Measurements from ENCODE around the gene FBXO39. TPM values are rescaled to one million over a fixed set of nuclear protein-coding genes. Genes with fewer than 3 reads are reported as not detected.
A peak's percentile ranks its signal among the peaks of the same experiment; 100 is the strongest.
"Not testable (repeated sequence)": the region's sequence is repeated elsewhere in the genome, so short reads cannot be mapped to it uniquely, and the experiment has no call there.

Gene FBXO39
- polyA plus RNA-seq (ENCODE audit: insufficient read length in 10 of 10) = under 1 TPM in 8 of 10 donors, not detected in 2; 0.12 to 0.54 (median 0.19) TPM
- long read RNA-seq, donor 1 = 0 reads
- long read RNA-seq, donor 2 = 0 reads
- long read RNA-seq, donor 3 = 0 reads
- long read RNA-seq, donor 4 = 0 reads
- long read RNA-seq, donor 5 = 0 reads
- long read RNA-seq, donor 6 = 0 reads
- long read RNA-seq, donor 7 = 0 reads
- long read RNA-seq, donor 8 = 0 reads
- long read RNA-seq, donor 9 = 0 reads

DNA sequence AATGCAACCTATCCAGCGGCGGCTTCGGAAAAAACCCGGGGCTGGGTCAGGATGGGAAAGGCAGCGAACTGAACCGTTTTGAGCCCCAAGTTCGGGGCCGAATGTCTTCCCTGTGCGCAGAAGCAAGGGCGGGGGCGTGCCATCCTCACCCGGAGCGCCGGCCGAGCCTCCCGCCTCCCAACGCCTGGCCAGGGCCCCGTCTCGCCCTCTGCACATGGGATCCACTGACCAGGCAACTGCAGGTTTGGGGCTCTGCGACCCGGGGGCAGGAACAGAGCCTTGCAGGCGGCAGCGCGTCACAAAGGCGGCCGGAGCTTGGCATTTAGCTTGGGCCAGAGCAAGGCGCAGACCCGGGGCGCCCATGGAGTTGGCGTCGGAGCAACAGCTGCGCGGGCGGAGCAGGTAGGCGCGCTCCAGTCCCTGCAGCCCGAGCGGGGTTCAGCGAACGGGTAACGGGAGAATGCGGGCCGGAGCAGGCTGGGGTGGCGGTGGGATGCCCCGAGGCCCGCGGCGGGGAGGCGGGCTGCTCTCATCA, at the start of gene FBXO39:
FBXO39 (plus strand) TSS at position 345 of the 535 bp plus-strand sequence. CDS start 3,654 bp downstream, outside the sequence.
- no peak for DNase-seq

DNA sequence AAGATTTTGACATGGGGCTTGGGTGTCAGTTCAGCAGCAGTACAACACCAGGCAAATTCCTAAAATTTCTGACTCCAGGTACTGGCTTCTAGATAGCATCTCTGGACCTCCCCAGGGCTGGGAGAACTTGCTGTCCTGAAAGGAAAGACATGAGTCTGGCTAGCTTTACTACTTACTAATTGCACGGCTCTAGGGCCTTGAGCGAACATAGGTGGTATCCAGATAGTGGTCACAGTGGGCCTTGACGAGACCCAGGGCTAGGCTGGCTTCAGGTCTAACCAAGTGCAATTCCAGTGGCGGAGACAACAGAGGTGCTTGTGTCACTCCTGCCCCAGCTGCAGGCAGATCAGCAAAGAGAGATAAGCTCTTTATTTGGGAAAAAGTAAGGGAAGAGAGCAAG, 46.5 kb upstream of the FBXO39 start:
- no peak for DNase-seq

GRCh38 chr17:6746665-6747064, 29.4 kb upstream of the FBXO39 start:
- DNase-seq = not testable (repeated sequence)

DNA sequence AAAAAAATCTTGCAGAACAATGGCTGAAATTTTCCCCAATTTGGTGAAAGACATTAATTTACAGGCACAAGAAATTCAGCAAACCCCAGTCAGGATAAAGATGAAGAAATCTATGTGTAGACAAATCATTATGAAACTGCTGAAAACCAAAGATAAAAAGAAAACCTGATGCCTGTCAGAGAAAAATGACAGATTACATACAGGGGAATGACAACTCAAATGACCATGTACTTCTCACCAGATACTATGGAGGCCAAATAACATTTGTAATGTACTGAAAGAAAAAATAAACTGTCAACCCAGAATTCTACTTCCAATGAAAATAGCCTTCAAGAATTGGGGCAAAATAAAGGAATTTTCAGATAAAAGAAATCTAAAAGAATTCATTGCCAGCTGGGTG, 27.4 kb upstream of the FBXO39 start:
- DNase-seq = no peak

DNA sequence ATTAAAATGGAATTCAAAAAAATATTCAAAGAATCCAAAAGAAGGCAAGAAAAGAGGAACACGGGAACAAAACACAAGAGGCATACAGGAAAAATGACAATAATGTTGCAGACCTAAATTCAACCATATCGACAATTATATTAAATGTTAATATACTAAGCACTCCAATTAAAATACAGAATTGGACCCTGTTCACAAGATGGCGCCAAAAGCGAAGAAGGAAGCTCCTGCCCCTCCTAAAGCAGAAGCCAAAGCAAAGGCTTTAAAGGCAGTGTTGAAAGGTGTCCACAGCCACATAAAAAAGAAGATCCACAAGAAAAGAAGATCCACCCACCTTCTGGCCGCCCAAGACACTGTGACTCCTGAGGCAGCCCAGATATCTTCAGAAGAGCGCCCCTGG, 26.5 kb upstream of the FBXO39 start:
- DNase-seq = no peak

- DNase-seq = peak; percentile 23 to 98 (median 45)
These were observed 23.7 kb upstream of the FBXO39 start for GRCh38 chr17:6752068-6752909.

DNA sequence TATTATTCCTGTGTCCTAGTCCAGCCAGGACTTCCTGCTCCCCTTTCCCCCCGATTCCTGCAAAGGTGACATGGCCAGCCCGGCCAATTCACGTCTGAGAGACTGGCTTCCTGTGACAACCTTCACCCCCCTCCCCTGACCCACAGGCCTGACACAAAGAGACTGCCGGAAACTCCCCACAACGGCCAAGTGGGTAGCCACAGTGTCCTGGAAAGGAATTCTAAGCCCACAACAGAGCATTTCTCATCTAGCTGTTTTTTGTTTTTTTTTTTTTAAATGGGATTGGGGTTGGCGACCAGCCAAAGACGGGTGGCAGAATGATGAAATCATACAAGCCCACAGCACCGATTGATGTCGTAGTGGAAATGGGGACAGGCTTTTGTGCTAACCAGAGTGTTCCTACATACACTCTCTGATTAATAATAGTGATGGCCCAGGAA, 23.0 kb upstream of the FBXO39 start:
- peak; percentile 23 to 86 (median 50) for DNase-seq

DNA sequence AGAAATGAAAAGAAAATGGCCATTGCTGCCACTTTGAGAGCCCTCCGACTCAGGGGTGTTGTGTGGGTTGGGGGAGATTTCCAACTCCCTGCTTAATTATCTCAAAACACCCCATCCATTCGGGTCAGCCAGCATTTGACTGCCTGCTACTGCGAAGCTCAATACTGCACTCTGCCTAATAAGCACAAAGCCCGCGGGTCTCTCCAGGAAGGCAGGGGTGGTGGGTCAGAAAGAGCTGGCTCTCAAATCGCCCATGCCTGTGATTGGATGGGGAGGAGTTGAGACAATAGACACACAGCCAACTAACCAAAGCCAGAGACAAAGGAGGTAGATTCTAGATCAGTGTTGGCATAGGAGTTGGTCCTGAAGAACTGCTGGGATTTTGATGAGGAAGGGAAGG, 22.5 kb upstream of the FBXO39 start:
- peak in 1 of 3 donors; percentile 16 for DNase-seq

GRCh38 chr17:6755281-6755680, 20.7 kb upstream of the FBXO39 start:
- DNase-seq = peak in 2 of 3 donors; percentile 4 to 13

- peak; percentile 33 to 79 (median 56) for DNase-seq
These were observed 20.3 kb upstream of the FBXO39 start, which contains the start of gene XAF1 for GRCh38 chr17:6755731-6756184. XAF1 (plus strand) TSS chr17:6756046; CDS start chr17:6756079, 33 bp downstream.

DNA sequence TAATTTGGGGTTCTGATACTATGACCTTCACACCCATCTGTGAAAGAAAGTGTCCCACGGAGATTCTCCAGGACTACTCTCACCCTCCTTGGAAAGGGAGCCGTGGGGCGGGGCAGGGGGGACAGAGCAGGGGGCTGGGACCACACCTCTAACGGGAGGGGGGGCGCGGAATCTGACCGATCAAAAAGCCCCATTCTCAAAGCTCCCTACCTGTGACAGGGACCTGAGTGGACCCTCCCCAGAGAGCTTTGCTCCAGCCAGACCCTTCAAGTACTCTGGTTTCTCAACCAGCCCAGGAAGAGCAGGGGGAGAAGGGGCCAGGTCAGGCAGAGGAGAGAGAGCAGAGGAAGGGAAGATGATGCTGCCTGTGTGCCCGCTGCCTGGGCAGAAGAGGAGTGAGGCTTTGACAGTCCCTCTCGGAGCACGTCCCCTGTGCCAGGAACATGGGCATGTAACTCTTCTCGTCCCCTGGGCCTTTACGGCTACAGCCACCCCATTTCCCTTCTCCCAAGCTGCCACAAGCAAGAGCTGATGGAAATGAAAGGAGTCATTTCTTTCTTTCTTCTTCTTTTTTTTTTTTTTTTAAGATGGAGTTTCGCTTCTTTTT, 19.5 kb upstream of the FBXO39 start:
- DNase-seq = no peak

- DNase-seq = no peak
These were observed 18.3 kb upstream of the FBXO39 start for GRCh38 chr17:6757747-6758146.

DNA sequence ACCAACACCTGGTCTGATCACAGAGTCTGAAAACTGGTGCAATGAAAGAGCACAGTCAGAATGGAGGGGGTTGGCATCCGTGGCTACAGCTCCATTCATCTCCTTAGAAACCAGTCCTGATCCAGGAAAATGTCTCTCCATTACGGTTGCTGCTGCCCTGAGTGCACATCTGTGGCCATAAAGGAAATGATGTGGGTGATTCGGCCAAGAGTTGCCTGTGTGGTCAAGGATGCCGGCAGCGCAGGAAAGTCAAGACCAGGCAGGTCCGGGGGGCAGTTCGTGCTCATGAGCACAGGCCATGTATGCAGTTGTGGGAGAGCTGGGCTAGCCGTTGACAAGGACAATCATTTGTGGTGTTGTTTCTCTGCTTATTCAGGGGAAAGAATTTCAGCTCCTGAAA, 14.2 kb upstream of the FBXO39 start:
- DNase-seq = no peak

- DNase-seq = no peak
These were observed 7.6 kb upstream of the FBXO39 start for GRCh38 chr17:6768447-6768846.

GRCh38 chr17:6772016-6772415, 4.0 kb upstream of the FBXO39 start:
- no peak for DNase-seq

DNA sequence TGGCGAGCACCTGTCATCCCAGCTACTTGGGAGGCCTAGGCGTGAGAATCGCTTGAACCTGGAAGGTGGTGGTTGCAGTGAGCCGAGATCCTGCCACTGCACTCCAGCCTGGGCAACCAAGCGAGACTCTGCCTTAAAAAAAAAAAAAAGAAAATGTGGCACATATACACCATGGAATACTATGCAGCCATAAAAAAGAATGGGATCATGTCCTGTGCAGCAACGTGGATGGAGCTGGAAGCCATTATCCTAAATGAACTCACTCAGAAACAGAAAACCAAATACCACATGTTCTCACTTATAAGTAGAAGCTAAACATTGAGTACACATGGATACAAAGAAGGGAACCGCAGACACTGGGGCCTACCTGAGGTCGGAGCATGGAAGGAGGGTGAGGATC, 1.1 kb upstream of the FBXO39 start:
- DNase-seq = not testable (repeated sequence)

GRCh38 chr17:6779411-6779810, 3.4 kb downstream of the FBXO39 start:
- no peak for DNase-seq

GRCh38 chr17:6780001-6780400, 4.0 kb downstream of the FBXO39 start:
- DNase-seq = no peak

DNA sequence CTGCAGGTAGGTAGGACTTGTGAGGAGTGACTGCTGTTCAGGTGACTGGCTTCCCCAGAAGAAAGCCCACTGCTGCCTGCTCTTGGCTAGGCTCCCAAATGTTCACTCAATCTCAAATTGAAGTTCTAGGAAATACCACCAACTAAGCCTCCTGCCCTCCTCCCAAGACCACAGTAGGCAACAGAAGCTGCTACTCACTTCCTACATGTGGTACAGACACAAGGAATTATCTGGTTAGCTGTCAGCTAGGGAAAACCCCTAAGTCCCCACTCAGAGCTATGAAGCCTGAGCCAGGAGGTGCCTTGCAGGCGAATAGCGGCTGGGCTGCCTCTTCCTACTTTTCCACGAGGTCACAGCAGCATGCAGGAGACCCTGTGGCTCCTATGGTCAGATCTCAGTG, 4.9 kb downstream of the FBXO39 start:
- no peak for DNase-seq

GRCh38 chr17:6782244-6782643, 6.2 kb downstream of the FBXO39 start:
- no peak for DNase-seq

DNA sequence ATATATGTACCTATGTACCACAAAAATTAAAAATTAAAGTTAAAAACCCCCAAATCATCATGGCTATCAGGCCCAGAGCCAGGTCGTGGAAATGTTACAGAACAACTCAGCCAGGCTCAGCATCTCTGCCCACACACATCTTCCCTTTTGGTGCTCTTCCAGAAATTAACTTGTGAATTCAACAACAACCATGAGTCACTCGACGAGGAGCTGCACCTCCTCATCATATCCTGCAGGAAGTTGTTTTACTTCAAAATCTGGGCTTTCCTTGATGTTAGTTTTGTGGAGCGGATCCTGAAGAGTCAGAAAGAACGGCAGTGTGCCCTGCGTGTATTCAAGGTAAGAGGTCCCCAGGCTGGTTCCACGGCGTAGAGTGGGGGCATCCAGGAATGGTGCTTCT, 10.6 kb downstream of the FBXO39 start:
- DNase-seq = peak in 1 of 3 donors; percentile 12

DNA sequence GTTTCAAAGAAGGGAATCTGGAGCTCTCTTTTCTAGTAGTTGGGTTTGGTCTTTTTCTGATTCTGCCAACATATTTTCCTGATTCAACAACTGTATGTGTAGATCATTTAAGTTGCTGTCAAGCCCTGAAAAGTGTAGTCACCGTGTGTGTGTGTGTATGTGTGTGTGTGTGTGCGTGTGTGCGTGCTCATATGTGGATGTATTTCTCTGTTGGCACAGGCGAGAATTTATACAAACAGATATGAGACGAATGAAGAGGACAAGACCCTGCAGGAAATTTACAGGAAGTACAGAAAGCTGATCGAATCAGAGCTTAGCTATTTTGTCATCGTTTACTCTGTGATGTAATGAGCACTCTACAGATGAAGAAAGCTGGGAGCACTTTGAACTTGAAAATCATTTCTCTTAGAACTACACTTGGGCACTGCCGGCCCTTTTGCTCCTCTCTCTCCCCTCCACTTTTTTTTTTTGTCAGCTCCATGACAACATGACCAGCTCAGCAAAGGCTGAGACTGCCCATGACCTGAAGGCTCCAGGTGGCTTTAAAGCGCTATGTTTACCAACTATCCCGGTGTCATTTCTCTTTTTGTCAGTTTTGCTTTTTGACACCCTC, 11.2 kb downstream of the FBXO39 start:
- no peak for DNase-seq
